Natural killer cell (primary cell): Measurements from ENCODE around the gene NPY. TPM values are rescaled to one million over a fixed set of nuclear protein-coding genes. Genes with fewer than 3 reads are reported as not detected.
A peak's percentile ranks its signal among the peaks of the same experiment; 100 is the strongest.

Source experiments
- ATAC-seq, 3 donors: fragments of 150-1000 bp in 2 of 3; fragments of 200-7000 bp in 1 of 3; cut with Tn5 transposase; 1 replicate in 1 of 3; 2 replicates in 2 of 3; pipeline ENCODE4 v1.10.0; 2021; ENCODE audit warnings: mild to moderate bottlenecking in 2 of 3, moderate library complexity in 2 of 3
- DNase-seq, 2 donors: peaks; one replicate each; pipeline versions ENCODE4 v3.0.0 to v3.0.0-alpha.2; 2013 to 2021; ENCODE audit warnings: mixed read lengths in 1 of 2
- H3K27ac ChIP-seq: one replicate; pipeline ENCODE4 v1.5.1; 2013; ENCODE audit warnings: mild to moderate bottlenecking, low read length
- H3K27me3 ChIP-seq: one replicate; pipeline ENCODE4 v1.6.1; 2013; ENCODE audit warnings: low read length; ENCODE audit not compliant: control insufficient read depth, insufficient read depth
- H3K36me3 ChIP-seq: one replicate; pipeline ENCODE4 v1.6.1; 2013; ENCODE audit warnings: low read length; ENCODE audit not compliant: control insufficient read depth, insufficient read depth
- H3K4me1 ChIP-seq: one replicate; pipeline ENCODE4 v1.6.1; 2013; ENCODE audit warnings: low read length; ENCODE audit not compliant: control insufficient read depth, insufficient read depth
- H3K4me3 ChIP-seq: one replicate; pipeline ENCODE4 v1.5.1; 2013; ENCODE audit warnings: low read length
- H3K9me3 ChIP-seq: one replicate; pipeline ENCODE4 v1.6.1; 2013; ENCODE audit warnings: low read length; ENCODE audit not compliant: control insufficient read depth, insufficient read depth
- H3K27ac Mint-ChIP-seq, 2 donors: one replicate each; pipeline ENCODE4 v1.8.0; 2022; ENCODE audit warnings: mild to moderate bottlenecking in 2 of 2, mixed read lengths in 2 of 2, moderate library complexity in 1 of 2
- H3K27me3 Mint-ChIP-seq, 2 donors: one replicate each; pipeline ENCODE4 v1.8.0; 2022; ENCODE audit warnings: low read depth in 2 of 2, mixed read lengths in 2 of 2
- H3K36me3 Mint-ChIP-seq: one replicate; pipeline ENCODE4 v1.8.0; 2022; ENCODE audit warnings: mixed read lengths
- H3K4me1 Mint-ChIP-seq, 2 donors: one replicate each; pipeline ENCODE4 v1.8.0; 2022; ENCODE audit warnings: mixed read lengths in 2 of 2
- H3K4me3 Mint-ChIP-seq: one replicate; pipeline ENCODE4 v1.8.0; 2022; ENCODE audit warnings: mild to moderate bottlenecking, moderate library complexity, mixed read lengths
- H3K9me3 Mint-ChIP-seq, 2 donors: one replicate each; pipeline ENCODE4 v1.8.0; 2022; ENCODE audit warnings: mixed read lengths in 2 of 2
- CTCF ChIP-seq: fragments of 200-600 bp; IDR thresholded peaks from one replicate; pipeline ENCODE4 v1.8.0; 2022; ENCODE audit warnings: antibody characterized with exemption
- WGBS: methylation state at CpG from one replicate; pipeline ENCODE4 v1.1.7; 2013; ENCODE audit warnings: missing lambda C conversion rate; ENCODE audit not compliant: insufficient coverage; 5-methylcytosine and 5-hydroxymethylcytosine counted together
- intact Hi-C: fragments of 100-400 bp; cut with micrococcal nuclease; formaldehyde crosslinking; loops from one replicate; pipeline ENCODE4 v1.14.2; 2022
- total RNA-seq, 4 donors: library from RNA; stranded (reverse); fragments of 120-200 nt in 1 of 4; gene quantifications; one replicate each; pipeline versions ENCODE4 v1.2.3 to v1.2.4, GENCODE V29; 2013 to 2022

NPY gene
- total RNA-seq = not detected
- not detected for total RNA-seq (2013)

- no peak within 1 kb of the TSS for H3K27ac Mint-ChIP-seq
- no peak for TF ChIP-seq CTCF
- Histone ChIP-seq H3K4me1 (peaks cover 13% of the 10 kb centered on the region), H3K27ac (no peak within 1 kb of the TSS), H3K9me3 (no peaks in the 10 kb centered on the region), H3K36me3 (no peaks in the 10 kb centered on the region), H3K4me3 (peak within 1 kb of the TSS; percentile 3), H3K27me3 (peaks cover 18% of the 10 kb centered on the region)
- peaks cover 0 to 6% of the 10 kb centered on the region in 2 donors for H3K4me1 Mint-ChIP-seq
- H3K4me3 Mint-ChIP-seq = peak within 1 kb of the TSS; percentile 60
- H3K9me3 Mint-ChIP-seq = no peaks in the 10 kb centered on the region
- WGBS = 2% methylated on average over 73 of the region's 73 CpGs
- H3K27me3 Mint-ChIP-seq = peaks cover 26 to 35% of the 10 kb centered on the region in 2 donors
- H3K36me3 Mint-ChIP-seq = no peaks in the 10 kb centered on the region
- DNase-seq (peak in 1 of 2 donors; percentile 4), ATAC-seq (peak in 1 of 3 donors; percentile 20)
- intact Hi-C loops = no loop called here
Measured at GRCh38 chr7:24283897-24284698, at the start of gene NPY. NPY (plus strand) TSS chr7:24284190; CDS start chr7:24285241, 1,051 bp downstream.

GRCh38 chr7:24239260-24239659 is 44.7 kb upstream of the NPY start:
- H3K4me3 Mint-ChIP-seq = no peak overlapping the region
- no peaks in the 10 kb centered on the region for H3K36me3 Mint-ChIP-seq
- intact Hi-C loops = no loop called here
- H3K27ac Mint-ChIP-seq = no peak overlapping the region
- H3K4me1 ChIP-seq = no peaks in the 10 kb centered on the region
- H3K27ac ChIP-seq = no peak overlapping the region
- TF ChIP-seq CTCF = no peak
- peaks cover 16 to 27% of the 10 kb centered on the region in 2 donors for H3K27me3 Mint-ChIP-seq
- peaks cover 4% of the 10 kb centered on the region for H3K27me3 ChIP-seq
- H3K4me1 Mint-ChIP-seq = no peaks in the 10 kb centered on the region
- no peak overlapping the region for H3K4me3 ChIP-seq
- no peaks in the 10 kb centered on the region for H3K9me3 ChIP-seq
- no peaks in the 10 kb centered on the region for H3K9me3 Mint-ChIP-seq
- no peak for DNase-seq
- no peaks in the 10 kb centered on the region for H3K36me3 ChIP-seq
- no peak for ATAC-seq

GRCh38 chr7:24241206-24241605 is 42.8 kb upstream of the NPY start:
- H3K4me1 Mint-ChIP-seq = no peaks in the 10 kb centered on the region
- H3K4me3 Mint-ChIP-seq = no peak overlapping the region
- no peak for TF ChIP-seq CTCF
- H3K9me3 Mint-ChIP-seq = no peaks in the 10 kb centered on the region
- ATAC-seq (no peak), DNase-seq (no peak)
- Histone ChIP-seq H3K4me3 (no peak overlapping the region), H3K36me3 (no peaks in the 10 kb centered on the region), H3K9me3 (no peaks in the 10 kb centered on the region), H3K27me3 (no peaks in the 10 kb centered on the region), H3K4me1 (no peaks in the 10 kb centered on the region), H3K27ac (no peak overlapping the region)
- no peaks in the 10 kb centered on the region for H3K36me3 Mint-ChIP-seq
- intact Hi-C loops = no loop called here
- peaks cover 17 to 25% of the 10 kb centered on the region in 2 donors for H3K27me3 Mint-ChIP-seq
- no peak overlapping the region for H3K27ac Mint-ChIP-seq
- WGBS = 98% methylated on average over 4 of the region's 5 CpGs

GRCh38 chr7:24244554-24244953 is 39.4 kb upstream of the NPY start:
- no peaks in the 10 kb centered on the region for H3K36me3 ChIP-seq
- DNase-seq (no peak), ATAC-seq (no peak)
- Mint-ChIP-seq H3K27me3 (peaks cover 10 to 16% of the 10 kb centered on the region in 2 donors), H3K36me3 (no peaks in the 10 kb centered on the region), H3K9me3 (no peaks in the 10 kb centered on the region), H3K27ac (no peak overlapping the region), H3K4me1 (no peaks in the 10 kb centered on the region), H3K4me3 (no peak overlapping the region)
- WGBS = 76% methylated on average over 2 of the region's 2 CpGs
- H3K27me3 ChIP-seq = no peaks in the 10 kb centered on the region
- H3K4me1 ChIP-seq = no peaks in the 10 kb centered on the region
- TF ChIP-seq CTCF = no peak
- H3K4me3 ChIP-seq = no peak overlapping the region
- H3K9me3 ChIP-seq = no peaks in the 10 kb centered on the region
- no peak overlapping the region for H3K27ac ChIP-seq
- intact Hi-C loops = no loop called here
